NT2/D1 (cell line): ENCODE data around the gene PPP1R14B.

ENCODE experiments used
- YY1 ChIP-seq: IDR thresholded peaks from 2 replicates; pipeline ENCODE4 v1.6.1; 2011; ENCODE audit not compliant: insufficient read length, insufficient read depth
- ZNF274 ChIP-seq: IDR thresholded peaks from 2 replicates; pipeline ENCODE4 v1.6.1; 2011; ENCODE audit warnings: mild to moderate bottlenecking, low read depth, low read length

DNA sequence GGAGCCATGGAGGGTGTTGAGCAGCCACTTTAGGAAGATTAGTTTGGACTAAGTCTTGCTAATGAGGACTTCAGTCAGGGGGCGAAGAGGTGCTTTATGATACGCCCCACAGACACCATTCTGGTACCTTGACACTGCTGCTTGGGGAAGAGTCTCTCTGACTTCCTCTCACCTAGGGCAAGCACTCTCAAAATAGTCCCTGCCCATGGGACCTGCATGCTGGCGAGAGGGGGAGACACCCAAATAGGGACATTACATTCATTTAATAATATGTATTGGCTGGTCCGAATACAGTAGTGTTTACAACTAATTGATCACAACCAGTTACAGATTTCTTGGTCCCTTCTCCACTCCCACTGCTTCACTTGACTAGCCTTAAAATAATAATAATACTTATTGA lies 49.0 kb upstream of the PPP1R14B start:
- TF ChIP-seq YY1 (no peak), ZNF274 (no peak)
